ENCODE measurements around the gene ITGB7.
A peak's percentile ranks its signal among the peaks of the same experiment; 100 is the strongest.

ITGB7 gene

GRCh38 chr12:53207042-53207441 is at the start of gene ITGB7:
ITGB7 (minus strand) TSS chr12:53207251; CDS start chr12:53200443, 6,808 bp downstream.
- peak within 1 kb of the TSS; percentile 89 for H3K27ac Mint-ChIP-seq
- peaks cover 37% of the 10 kb centered on the region for H3K36me3 Mint-ChIP-seq (ENCODE audit: low read depth)
- H3K9me3 Mint-ChIP-seq: no peaks in the 10 kb centered on the region
- H3K4me1 Mint-ChIP-seq (ENCODE audit: low read depth): peaks cover 49% of the 10 kb centered on the region
- no peaks in the 10 kb centered on the region for H3K27me3 Mint-ChIP-seq (ENCODE audit: low read depth)
- peak within 1 kb of the TSS; percentile 85 for H3K4me3 Mint-ChIP-seq

- H3K27me3 Mint-ChIP-seq (ENCODE audit: low read depth): no peaks in the 10 kb centered on the region
- no peak overlapping the region for H3K27ac Mint-ChIP-seq
- no peaks in the 10 kb centered on the region for H3K9me3 Mint-ChIP-seq
- H3K4me3 Mint-ChIP-seq: no peak overlapping the region
- H3K36me3 Mint-ChIP-seq (ENCODE audit: low read depth): peaks cover 14% of the 10 kb centered on the region
- H3K4me1 Mint-ChIP-seq (ENCODE audit: low read depth): peaks cover 36% of the 10 kb centered on the region
These were observed 48.9 kb upstream of the ITGB7 start for GRCh38 chr12:53255996-53256395.

GRCh38 chr12:53254816-53255545 is 47.9 kb upstream of the ITGB7 start:
- H3K4me1 Mint-ChIP-seq (ENCODE audit: low read depth): peaks cover 39% of the 10 kb centered on the region
- no peaks in the 10 kb centered on the region for H3K27me3 Mint-ChIP-seq (ENCODE audit: low read depth)
- H3K36me3 Mint-ChIP-seq (ENCODE audit: low read depth): peaks cover 14% of the 10 kb centered on the region
- no peaks in the 10 kb centered on the region for H3K9me3 Mint-ChIP-seq
- H3K4me3 Mint-ChIP-seq: no peak overlapping the region
- H3K27ac Mint-ChIP-seq: no peak overlapping the region

- Mint-ChIP-seq H3K27me3 (ENCODE audit: low read depth) (no peaks in the 10 kb centered on the region), H3K27ac (peak overlapping the region; percentile 71), H3K4me3 (peak overlapping the region; percentile 97), H3K4me1 (ENCODE audit: low read depth) (peaks cover 39% of the 10 kb centered on the region), H3K36me3 (ENCODE audit: low read depth) (peaks cover 14% of the 10 kb centered on the region), H3K9me3 (no peaks in the 10 kb centered on the region)
These were observed 46.2 kb upstream of the ITGB7 start for GRCh38 chr12:53253298-53253697.

GRCh38 chr12:53252349-53252916 is 45.4 kb upstream of the ITGB7 start:
- Mint-ChIP-seq H3K36me3 (ENCODE audit: low read depth) (peaks cover 12% of the 10 kb centered on the region), H3K4me1 (ENCODE audit: low read depth) (peaks cover 39% of the 10 kb centered on the region), H3K27me3 (ENCODE audit: low read depth) (no peaks in the 10 kb centered on the region), H3K27ac (peak overlapping the region; percentile 71), H3K9me3 (no peaks in the 10 kb centered on the region), H3K4me3 (peak overlapping the region; percentile 97)

- Mint-ChIP-seq H3K36me3 (ENCODE audit: low read depth) (peaks cover 12% of the 10 kb centered on the region), H3K27me3 (ENCODE audit: low read depth) (no peaks in the 10 kb centered on the region), H3K4me1 (ENCODE audit: low read depth) (peaks cover 39% of the 10 kb centered on the region), H3K4me3 (peak overlapping the region; percentile 97), H3K9me3 (no peaks in the 10 kb centered on the region), H3K27ac (peak overlapping the region; percentile 83)
These were observed 44.7 kb upstream of the ITGB7 start for GRCh38 chr12:53251477-53252348.

GRCh38 chr12:53245286-53245685 is 38.2 kb upstream of the ITGB7 start:
- H3K9me3 Mint-ChIP-seq: no peaks in the 10 kb centered on the region
- H3K36me3 Mint-ChIP-seq (ENCODE audit: low read depth): no peaks in the 10 kb centered on the region
- H3K27me3 Mint-ChIP-seq (ENCODE audit: low read depth): peaks cover 30% of the 10 kb centered on the region
- H3K4me1 Mint-ChIP-seq (ENCODE audit: low read depth): peaks cover 3% of the 10 kb centered on the region
- H3K4me3 Mint-ChIP-seq: no peak overlapping the region
- H3K27ac Mint-ChIP-seq: no peak overlapping the region

- Mint-ChIP-seq H3K36me3 (ENCODE audit: low read depth) (no peaks in the 10 kb centered on the region), H3K9me3 (no peaks in the 10 kb centered on the region), H3K4me1 (ENCODE audit: low read depth) (peaks cover 3% of the 10 kb centered on the region), H3K27me3 (ENCODE audit: low read depth) (peaks cover 35% of the 10 kb centered on the region), H3K27ac (no peak overlapping the region), H3K4me3 (no peak overlapping the region)
These were observed 37.3 kb upstream of the ITGB7 start for GRCh38 chr12:53244337-53244736.

GRCh38 chr12:53241623-53242412 is 34.8 kb upstream of the ITGB7 start:
- Mint-ChIP-seq H3K27ac (no peak overlapping the region), H3K27me3 (ENCODE audit: low read depth) (peaks cover 35% of the 10 kb centered on the region), H3K4me3 (no peak overlapping the region), H3K4me1 (ENCODE audit: low read depth) (peaks cover 10% of the 10 kb centered on the region), H3K9me3 (no peaks in the 10 kb centered on the region), H3K36me3 (ENCODE audit: low read depth) (no peaks in the 10 kb centered on the region)

GRCh38 chr12:53239643-53240258 is 32.7 kb upstream of the ITGB7 start:
- Mint-ChIP-seq H3K9me3 (no peaks in the 10 kb centered on the region), H3K4me1 (ENCODE audit: low read depth) (peaks cover 28% of the 10 kb centered on the region), H3K27me3 (ENCODE audit: low read depth) (peaks cover 29% of the 10 kb centered on the region), H3K36me3 (ENCODE audit: low read depth) (no peaks in the 10 kb centered on the region), H3K27ac (no peak overlapping the region), H3K4me3 (no peak overlapping the region)

- peak overlapping the region; percentile 67 for H3K4me3 Mint-ChIP-seq
- H3K36me3 Mint-ChIP-seq (ENCODE audit: low read depth): no peaks in the 10 kb centered on the region
- peaks cover 10% of the 10 kb centered on the region for H3K27me3 Mint-ChIP-seq (ENCODE audit: low read depth)
- H3K27ac Mint-ChIP-seq: peak overlapping the region; percentile 72
- peaks cover 43% of the 10 kb centered on the region for H3K4me1 Mint-ChIP-seq (ENCODE audit: low read depth)
- no peaks in the 10 kb centered on the region for H3K9me3 Mint-ChIP-seq
These were observed 29.5 kb upstream of the ITGB7 start for GRCh38 chr12:53236443-53237111.

- H3K9me3 Mint-ChIP-seq: no peaks in the 10 kb centered on the region
- H3K4me1 Mint-ChIP-seq (ENCODE audit: low read depth): peaks cover 44% of the 10 kb centered on the region
- no peaks in the 10 kb centered on the region for H3K36me3 Mint-ChIP-seq (ENCODE audit: low read depth)
- H3K27ac Mint-ChIP-seq: peak overlapping the region; percentile 72
- no peak overlapping the region for H3K4me3 Mint-ChIP-seq
- H3K27me3 Mint-ChIP-seq (ENCODE audit: low read depth): peaks cover 5% of the 10 kb centered on the region
These were observed 28.8 kb upstream of the ITGB7 start for GRCh38 chr12:53235742-53236442.

GRCh38 chr12:53235164-53235563 is 28.1 kb upstream of the ITGB7 start:
- Mint-ChIP-seq H3K36me3 (ENCODE audit: low read depth) (no peaks in the 10 kb centered on the region), H3K9me3 (no peaks in the 10 kb centered on the region), H3K4me3 (no peak overlapping the region), H3K27me3 (ENCODE audit: low read depth) (peaks cover 4% of the 10 kb centered on the region), H3K4me1 (ENCODE audit: low read depth) (peaks cover 45% of the 10 kb centered on the region), H3K27ac (peak overlapping the region; percentile 68)
